ENCODE results near the gene PTPRCAP. TPM values are rescaled to one million over a fixed set of nuclear protein-coding genes. Genes with fewer than 3 reads are reported as not detected.

The PTPRCAP gene
- total RNA-seq, 2 donors from 2014 or later = 1.9 to 2.8 TPM

GRCh38 chr11:67393437-67393836 is 44.0 kb downstream of the PTPRCAP start:
- Histone ChIP-seq H3K9me3 (no peaks in the 10 kb centered on the region), H3K4me1 (peaks cover 0 to 30% of the 10 kb centered on the region in 2 donors), H3K27me3 (no peaks in the 10 kb centered on the region), H3K36me3 (peaks cover 24% of the 10 kb centered on the region), H3K4me3 (no peak overlapping the region), H3K27ac (no peak overlapping the region)
- TF ChIP-seq, protein P1, sequence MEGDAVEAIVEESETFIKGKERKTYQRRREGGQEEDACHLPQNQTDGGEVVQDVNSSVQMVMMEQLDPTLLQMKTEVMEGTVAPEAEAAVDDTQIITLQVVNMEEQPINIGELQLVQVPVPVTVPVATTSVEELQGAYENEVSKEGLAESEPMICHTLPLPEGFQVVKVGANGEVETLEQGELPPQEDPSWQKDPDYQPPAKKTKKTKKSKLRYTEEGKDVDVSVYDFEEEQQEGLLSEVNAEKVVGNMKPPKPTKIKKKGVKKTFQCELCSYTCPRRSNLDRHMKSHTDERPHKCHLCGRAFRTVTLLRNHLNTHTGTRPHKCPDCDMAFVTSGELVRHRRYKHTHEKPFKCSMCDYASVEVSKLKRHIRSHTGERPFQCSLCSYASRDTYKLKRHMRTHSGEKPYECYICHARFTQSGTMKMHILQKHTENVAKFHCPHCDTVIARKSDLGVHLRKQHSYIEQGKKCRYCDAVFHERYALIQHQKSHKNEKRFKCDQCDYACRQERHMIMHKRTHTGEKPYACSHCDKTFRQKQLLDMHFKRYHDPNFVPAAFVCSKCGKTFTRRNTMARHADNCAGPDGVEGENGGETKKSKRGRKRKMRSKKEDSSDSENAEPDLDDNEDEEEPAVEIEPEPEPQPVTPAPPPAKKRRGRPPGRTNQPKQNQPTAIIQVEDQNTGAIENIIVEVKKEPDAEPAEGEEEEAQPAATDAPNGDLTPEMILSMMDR (IDR thresholded peaks at IDR 0.05) = no peak
- DNase-seq (ENCODE audit: low spot score) = no peak

- DNase-seq (ENCODE audit: low spot score) = no peak
- no peaks in the 10 kb centered on the region for H3K27me3 ChIP-seq
- peak overlapping the region; percentile 66 to 95 for H3K4me3 ChIP-seq
- H3K27ac ChIP-seq = peak overlapping the region; percentile 79 to 83
- H3K36me3 ChIP-seq = peaks cover 12% of the 10 kb centered on the region
- H3K4me1 ChIP-seq = peaks cover 0 to 26% of the 10 kb centered on the region in 2 donors
- TF ChIP-seq, protein P1 (IDR thresholded peaks at IDR 0.05) = no peak
- no peaks in the 10 kb centered on the region for H3K9me3 ChIP-seq
Measured at GRCh38 chr11:67392183-67392715, 45.2 kb downstream of the PTPRCAP start.

- Histone ChIP-seq H3K4me1 (peaks cover 0 to 26% of the 10 kb centered on the region in 2 donors), H3K27me3 (no peaks in the 10 kb centered on the region), H3K27ac (peak within 1 kb of the TSS; percentile 79 to 83), H3K9me3 (no peaks in the 10 kb centered on the region), H3K36me3 (peaks cover 5% of the 10 kb centered on the region), H3K4me3 (peak within 1 kb of the TSS; percentile 66 to 95)
- TF ChIP-seq, protein P1 (IDR thresholded peaks at IDR 0.05) = no peak
- peak; percentile 96 for DNase-seq (ENCODE audit: low spot score)
Measured at GRCh38 chr11:67391304-67392182, 45.9 kb downstream of the PTPRCAP start, which contains the start of gene RAD9A. RAD9A (plus strand) TSS chr11:67391986; CDS start chr11:67392045, 59 bp downstream.

GRCh38 chr11:67390947-67391303 is 46.6 kb downstream of the PTPRCAP start:
- peaks cover 5% of the 10 kb centered on the region for H3K36me3 ChIP-seq
- H3K9me3 ChIP-seq = no peaks in the 10 kb centered on the region
- TF ChIP-seq, protein P1 (IDR thresholded peaks at IDR 0.05) = no peak
- H3K4me3 ChIP-seq = peak overlapping the region; percentile 66 to 95
- peaks cover 0 to 26% of the 10 kb centered on the region in 2 donors for H3K4me1 ChIP-seq
- H3K27ac ChIP-seq = peak overlapping the region; percentile 79 to 83
- H3K27me3 ChIP-seq = no peaks in the 10 kb centered on the region
- no peak for DNase-seq (ENCODE audit: low spot score)

- Histone ChIP-seq H3K27ac (no peak overlapping the region), H3K4me3 (no peak overlapping the region), H3K27me3 (no peaks in the 10 kb centered on the region), H3K36me3 (no peaks in the 10 kb centered on the region), H3K9me3 (no peaks in the 10 kb centered on the region), H3K4me1 (peaks cover 0 to 26% of the 10 kb centered on the region in 2 donors)
- DNase-seq (ENCODE audit: low spot score) = no peak
- TF ChIP-seq, protein P1 (IDR thresholded peaks at IDR 0.05) = peak; percentile 35 to 65
Measured at GRCh38 chr11:67389477-67389876, 48.0 kb downstream of the PTPRCAP start.
